Suppressor macrophage treated with lipopolysaccharide for 1 hour (primary cell): ENCODE results near the gene IGSF9.

ENCODE experiments used
- DNase-seq, 3 donors: peaks; one replicate each; pipeline ENCODE4 v3.0.0-alpha.2; 2020 to 2022

Gene IGSF9

GRCh38 chr1:159944623-159945455 lies 574 bp downstream of the IGSF9 start:
- no peak for DNase-seq

- DNase-seq: no peak
Observed at GRCh38 chr1:159943908-159944622, 1.3 kb downstream of the IGSF9 start.

- DNase-seq: no peak
Observed at GRCh38 chr1:159943278-159943640, 2.2 kb downstream of the IGSF9 start.

- DNase-seq: no peak
Observed at GRCh38 chr1:159942632-159943277, 2.7 kb downstream of the IGSF9 start.

GRCh38 chr1:159941591-159942560 lies 3.5 kb downstream of the IGSF9 start:
- no peak for DNase-seq

- DNase-seq: no peak
Observed at GRCh38 chr1:159941141-159941540, 4.3 kb downstream of the IGSF9 start.

- no peak for DNase-seq
Observed at GRCh38 chr1:159940006-159940620, 5.3 kb downstream of the IGSF9 start.

GRCh38 chr1:159939678-159940002 lies 5.8 kb downstream of the IGSF9 start:
- DNase-seq: no peak

GRCh38 chr1:159938905-159939677 lies 6.3 kb downstream of the IGSF9 start:
- DNase-seq: no peak

- peak in 1 of 3 donors; percentile 28 for DNase-seq
Observed at GRCh38 chr1:159938211-159938852, 7.1 kb downstream of the IGSF9 start.

- DNase-seq: peak; percentile 42 to 63 (median 43)
Observed at GRCh38 chr1:159937054-159937750, 8.2 kb downstream of the IGSF9 start.

- DNase-seq: peak; percentile 70 to 82 (median 81)
Observed at GRCh38 chr1:159936273-159936904, 9.0 kb downstream of the IGSF9 start.

GRCh38 chr1:159935719-159936272 lies 9.6 kb downstream of the IGSF9 start:
- DNase-seq: peak; percentile 75 to 79 (median 78)

GRCh38 chr1:159935305-159935704 lies 10.1 kb downstream of the IGSF9 start:
- no peak for DNase-seq

GRCh38 chr1:159934136-159935039 lies 11.0 kb downstream of the IGSF9 start:
- no peak for DNase-seq

GRCh38 chr1:159933347-159933746 lies 12.1 kb downstream of the IGSF9 start:
- no peak for DNase-seq

- DNase-seq: peak; percentile 44 to 50 (median 45)
Observed at GRCh38 chr1:159932296-159933285, 12.8 kb downstream of the IGSF9 start.
